GM21619 (cell line): ENCODE measurements around the gene AMN.
"Not testable (repeated sequence)": the region's sequence is repeated elsewhere in the genome, so short reads cannot be mapped to it uniquely, and the experiment has no call there.

Experiments
- ATAC-seq: cut with Tn5 transposase; IDR thresholded peaks from one replicate; pipeline ENCODE4 v1.9.1; 2021; ENCODE audit not compliant: unreplicated experiment

Gene AMN

DNA sequence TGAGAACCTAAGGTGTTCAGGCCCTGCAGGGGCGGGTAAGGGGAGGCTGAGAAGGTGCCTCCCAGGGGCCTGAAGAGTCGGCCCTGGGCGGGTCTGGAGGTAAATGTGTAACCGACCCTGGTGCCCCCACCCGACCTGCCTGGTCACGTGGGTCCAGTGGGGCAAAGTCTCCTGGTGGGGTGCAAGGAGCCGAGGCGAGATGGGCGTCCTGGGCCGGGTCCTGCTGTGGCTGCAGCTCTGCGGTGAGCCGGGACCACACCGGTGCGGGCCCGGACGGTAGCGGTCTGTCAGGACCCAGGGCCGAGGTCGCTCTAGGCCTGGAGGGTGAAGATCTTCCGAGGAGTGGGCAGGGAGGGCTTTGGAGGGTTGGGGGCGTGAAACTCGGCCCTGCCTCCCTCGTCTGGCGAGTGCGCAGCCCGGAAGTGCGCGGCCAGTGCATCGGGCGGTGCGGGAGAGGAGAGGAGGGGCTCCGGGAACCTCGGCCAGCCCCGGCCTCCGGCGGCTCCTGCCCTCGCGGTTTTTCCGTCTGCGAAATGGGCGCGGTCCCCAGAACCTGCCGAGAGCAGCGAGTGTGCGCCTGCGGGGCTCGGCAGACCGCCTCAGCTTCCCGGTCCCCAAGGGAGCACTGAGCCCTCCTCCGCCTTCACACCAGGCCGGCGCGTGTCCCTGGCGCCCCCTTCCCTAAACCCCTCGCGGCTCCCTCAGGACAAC lies at the start of gene AMN:
Gene AMN, plus strand, starts transcription at position 174 of the 711 bp plus-strand sequence. Its CDS starts 26 bp downstream, at position 200.
- no peak for ATAC-seq

DNA sequence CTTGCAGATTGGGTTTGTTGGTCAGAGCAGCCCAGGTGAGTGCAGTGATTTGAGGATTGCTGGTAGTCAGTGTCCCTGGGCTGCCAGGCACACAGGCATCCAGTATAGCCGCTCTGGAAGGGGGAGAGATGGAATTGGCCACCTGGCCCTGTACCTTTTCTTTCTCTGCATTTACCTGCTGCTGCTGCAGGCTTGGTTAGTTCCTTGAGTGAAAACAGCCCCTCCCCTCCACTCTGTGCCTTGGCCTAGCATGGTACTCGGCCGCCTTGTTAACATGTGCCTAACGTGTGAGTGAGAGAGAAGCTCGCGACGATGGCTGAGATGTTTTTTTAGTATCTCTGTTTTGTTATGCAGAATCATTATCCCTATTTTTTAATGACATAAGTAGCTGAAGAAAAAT lies 49.3 kb upstream of the AMN start:
- ATAC-seq, result no peak

DNA sequence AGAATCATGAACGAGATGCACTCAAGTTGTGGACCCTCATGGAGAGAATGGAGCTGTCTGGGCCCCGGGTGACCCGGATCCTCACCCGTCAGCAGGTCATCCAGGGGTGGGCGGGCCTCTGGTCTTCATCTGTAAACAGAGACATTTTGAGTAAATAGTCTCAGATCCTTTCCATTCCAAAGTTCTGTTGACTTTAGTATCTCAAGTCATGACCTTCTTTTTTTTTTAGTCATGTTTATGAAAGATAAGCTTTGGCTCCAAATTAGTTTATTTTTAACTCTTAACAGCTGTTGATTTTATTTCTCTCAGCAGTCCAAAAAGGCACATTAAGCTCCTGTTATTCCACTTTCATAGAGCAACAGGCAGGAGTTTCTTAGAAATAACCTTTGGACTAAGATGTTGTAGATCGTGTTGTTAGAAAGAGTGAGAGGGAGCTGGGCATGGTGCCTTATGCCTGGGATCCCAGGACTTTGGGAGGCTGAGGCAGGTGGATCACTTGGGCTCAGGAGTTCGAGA lies 48.9 kb upstream of the AMN start:
- ATAC-seq, result no peak

GRCh38 chr14:102875652-102876051 lies 46.8 kb upstream of the AMN start:
- no peak for ATAC-seq

DNA sequence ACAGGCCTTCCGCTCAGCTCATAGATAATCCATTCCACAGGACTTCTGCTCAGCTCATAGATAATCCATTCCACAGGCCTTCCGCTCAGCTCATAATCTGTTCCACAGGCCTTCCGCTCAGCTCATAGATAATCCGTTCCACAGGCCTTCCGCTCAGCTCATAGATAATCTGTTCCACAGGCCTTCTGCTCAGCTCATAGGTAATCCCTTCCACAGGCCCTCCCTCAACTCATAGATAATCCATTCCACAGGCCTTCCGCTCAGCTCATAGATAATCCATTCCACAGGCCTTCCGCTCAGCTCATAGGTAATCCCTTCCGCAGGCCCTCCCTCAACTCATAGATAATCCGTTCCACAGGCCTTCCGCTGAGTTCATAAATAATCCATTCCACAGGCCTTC lies 45.0 kb upstream of the AMN start:
- ATAC-seq, result not testable (repeated sequence)

GRCh38 chr14:102878174-102878969 lies 44.1 kb upstream of the AMN start:
- no peak for ATAC-seq

GRCh38 chr14:102878970-102879460 lies 43.4 kb upstream of the AMN start:
- ATAC-seq, result no peak

- no peak for ATAC-seq
These were observed 40.1 kb upstream of the AMN start for GRCh38 chr14:102882226-102882906.

- ATAC-seq, result no peak
These were observed 39.3 kb upstream of the AMN start for GRCh38 chr14:102883089-102883541.

DNA sequence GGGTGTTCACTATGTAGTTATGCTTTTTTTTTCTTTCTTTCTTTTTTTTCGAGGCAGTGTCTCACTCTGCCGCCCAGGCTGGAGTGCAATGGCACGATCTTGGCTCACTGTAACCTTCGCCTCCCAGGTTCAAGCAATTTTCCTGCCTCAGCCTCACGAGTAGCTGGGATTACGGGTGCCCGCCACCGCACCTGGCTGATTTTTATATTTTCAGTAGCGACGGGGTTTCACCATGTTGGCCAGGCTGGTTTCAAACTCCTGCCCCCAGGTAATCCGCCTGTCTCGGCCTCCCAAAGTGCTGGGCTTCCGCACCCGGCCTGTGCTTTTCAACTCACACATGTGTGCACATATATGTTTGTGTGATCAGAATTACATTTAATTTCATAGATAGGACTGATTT lies 38.9 kb upstream of the AMN start:
- ATAC-seq, result no peak

DNA sequence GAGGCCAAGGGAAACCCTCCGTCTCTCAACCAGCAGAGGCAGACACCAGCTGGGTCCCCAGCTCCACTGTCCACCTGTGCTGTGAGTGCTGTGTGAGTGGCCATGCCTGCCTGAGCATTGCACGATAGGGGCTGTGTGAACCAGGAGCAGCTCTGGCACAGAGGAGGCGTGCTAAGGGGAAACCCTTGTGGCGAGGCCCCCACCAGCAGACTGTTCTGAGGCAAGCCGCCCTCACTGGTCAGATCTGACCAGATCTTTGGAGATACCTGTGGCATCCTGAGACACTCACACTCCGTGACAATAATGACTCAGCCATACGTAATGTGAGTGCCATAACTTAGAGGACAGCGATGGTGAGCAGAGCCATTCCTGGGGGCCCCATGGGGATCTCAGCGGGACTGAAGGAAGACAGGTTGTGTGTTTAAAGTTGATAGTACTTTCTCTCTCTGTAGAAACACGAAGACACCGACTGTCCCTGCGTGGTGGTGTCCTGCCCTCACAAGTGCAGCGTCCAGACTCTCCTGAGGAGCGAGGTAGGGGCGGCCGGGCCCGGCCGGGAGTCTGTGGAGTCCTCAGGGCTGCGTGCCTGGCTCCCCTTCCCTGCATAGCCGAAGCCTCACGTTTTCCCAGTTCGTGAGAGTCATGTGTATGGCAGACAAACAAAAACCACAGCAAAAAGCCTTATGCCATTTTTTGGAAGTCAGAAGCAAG lies 36.6 kb upstream of the AMN start:
- no peak for ATAC-seq

DNA sequence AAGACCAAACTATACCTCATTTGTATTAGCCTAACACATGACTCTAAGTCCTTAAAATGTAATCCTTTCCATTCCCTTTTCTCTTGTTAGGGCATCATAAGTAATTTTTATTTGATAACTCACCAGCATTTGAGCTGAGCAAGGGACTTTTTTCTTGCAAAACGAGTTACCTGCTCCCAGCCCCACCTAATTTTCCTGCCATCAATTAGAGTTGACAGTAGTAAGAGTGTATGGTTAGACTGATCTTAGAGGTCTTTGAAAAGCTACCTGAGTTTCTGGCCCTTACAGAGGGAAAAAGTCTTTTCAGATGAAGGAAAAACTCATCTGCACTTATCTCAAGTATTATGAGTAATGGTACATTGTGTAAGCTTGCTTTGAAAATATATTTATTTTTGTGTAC lies 33.7 kb upstream of the AMN start:
- ATAC-seq, result no peak

DNA sequence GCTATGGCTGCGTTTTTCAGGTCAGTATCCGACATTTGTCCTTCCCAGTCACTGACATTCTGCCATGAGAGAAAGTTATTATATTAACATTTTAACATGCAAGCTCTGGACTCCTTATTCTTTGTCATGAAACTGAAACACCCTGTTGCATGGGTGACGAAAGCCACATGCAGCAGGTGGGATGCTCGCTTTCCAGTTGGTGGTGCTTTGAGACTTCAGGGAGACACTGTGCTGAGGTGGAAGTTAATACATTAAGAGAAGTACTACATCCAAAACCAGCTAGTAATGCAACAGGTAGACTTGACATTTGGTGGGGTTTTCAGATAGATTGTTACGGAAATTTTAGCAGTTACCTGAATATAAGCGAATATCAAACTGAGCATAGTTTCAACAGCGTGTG lies 32.8 kb upstream of the AMN start:
- ATAC-seq, result no peak

GRCh38 chr14:102891111-102891510 lies 31.4 kb upstream of the AMN start:
- ATAC-seq, result no peak

DNA sequence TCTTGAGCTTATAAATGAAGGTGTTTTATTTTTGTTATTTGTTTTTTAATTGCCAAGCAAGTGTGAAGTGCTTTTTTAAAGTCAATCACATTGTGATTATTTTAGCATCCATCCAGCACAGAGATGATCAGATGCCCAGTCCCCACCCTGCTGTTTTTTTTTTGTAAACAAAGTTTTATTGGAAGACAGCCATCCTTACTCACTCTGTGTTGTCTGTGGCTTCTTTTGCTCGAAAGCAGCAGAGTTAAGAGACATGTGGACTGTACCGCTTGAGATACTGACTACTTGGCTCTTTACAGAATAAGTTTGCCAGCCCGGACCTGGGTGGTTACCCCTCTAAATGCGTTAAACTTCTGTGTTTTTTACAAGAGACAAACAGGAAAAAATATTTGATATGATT lies 30.9 kb upstream of the AMN start:
- ATAC-seq, result no peak

DNA sequence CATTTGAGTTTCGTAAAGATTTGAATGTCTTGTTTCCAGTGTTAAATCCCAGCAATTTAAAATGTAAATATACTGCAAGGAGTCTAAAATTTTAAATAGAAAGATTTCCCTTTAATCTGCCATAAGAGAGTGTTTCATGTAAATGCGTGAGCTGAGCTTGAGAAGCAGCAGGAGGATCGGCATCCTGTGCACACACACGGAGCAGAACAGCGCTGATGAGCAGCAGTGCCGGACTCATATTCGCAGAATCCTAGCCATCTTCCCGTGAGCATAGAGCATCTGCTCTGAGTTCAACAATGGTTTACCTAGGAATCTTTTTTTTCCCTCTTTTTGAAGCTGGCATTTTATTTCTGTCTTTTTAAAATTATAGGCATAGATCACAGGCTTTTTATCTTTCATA lies 29.8 kb upstream of the AMN start:
- ATAC-seq, result no peak

GRCh38 chr14:102893452-102893851 lies 29.0 kb upstream of the AMN start:
- ATAC-seq, result no peak

DNA sequence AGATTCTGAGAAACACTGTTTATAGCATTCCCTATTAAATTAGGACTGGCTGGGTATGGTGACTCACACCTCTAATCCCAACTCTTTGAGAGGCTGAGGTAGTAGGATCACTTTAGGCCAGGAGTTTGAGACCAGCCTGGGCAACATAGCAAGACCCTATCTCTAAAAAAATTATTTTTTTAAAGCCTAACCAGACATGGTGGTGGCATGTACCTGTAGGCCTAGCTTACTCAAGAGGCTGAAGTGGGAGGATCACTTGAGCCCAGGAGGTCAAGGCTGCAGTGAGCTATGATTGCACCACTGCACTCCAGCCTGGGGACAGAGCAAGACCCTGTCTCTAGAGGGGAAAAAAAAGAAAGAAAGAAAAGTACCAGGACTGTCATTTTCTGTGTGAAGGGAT lies 25.7 kb upstream of the AMN start:
- ATAC-seq, result not testable (repeated sequence)

DNA sequence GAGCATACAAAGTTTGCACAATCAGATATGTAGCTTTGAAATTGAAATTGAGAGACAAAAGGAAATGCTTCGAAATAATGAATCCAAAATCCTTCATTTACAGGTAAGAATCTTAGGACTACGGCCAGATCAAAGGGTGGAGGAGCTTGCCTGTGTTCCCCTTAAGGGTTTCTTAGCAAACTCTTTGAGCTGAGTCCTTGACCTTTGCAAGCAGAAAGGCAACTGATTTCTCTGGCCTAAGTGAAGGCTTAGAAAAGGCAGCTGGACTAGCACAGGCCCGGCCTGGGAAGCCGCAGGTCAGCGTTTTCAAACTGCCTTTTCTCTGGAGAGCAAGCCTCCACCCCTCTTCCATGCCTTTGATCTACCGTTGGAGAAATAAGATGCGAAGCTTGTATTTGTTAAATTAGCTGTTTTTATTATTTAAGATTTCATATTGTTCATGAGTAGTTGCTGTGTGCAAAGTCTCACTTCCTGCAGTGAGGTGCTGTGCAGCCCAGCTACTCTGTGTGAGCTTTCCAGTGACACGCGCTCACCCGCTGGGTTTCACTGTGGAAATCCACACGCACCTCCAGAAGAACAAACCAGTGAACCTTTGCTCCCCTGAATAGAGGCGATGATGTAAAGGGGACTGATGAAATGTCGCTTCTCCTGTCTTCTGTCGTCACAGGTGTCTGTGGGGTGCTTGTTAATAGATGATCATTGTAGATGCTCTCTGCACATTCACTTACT lies 25.0 kb upstream of the AMN start:
- no peak for ATAC-seq

- ATAC-seq, result no peak
These were observed 24.2 kb upstream of the AMN start for GRCh38 chr14:102898298-102898697.
